Effector CD4-positive, alpha-beta T cell (primary cell): Measurements from ENCODE around the gene IL17RD.
"Not testable (repeated sequence)": the region's sequence is repeated elsewhere in the genome, so short reads cannot be mapped to it uniquely, and the experiment has no call there.

Experiments used
- DNase-seq: peaks from one replicate; pipeline ENCODE4 v3.0.0-alpha.2; 2020

The IL17RD gene

GRCh38 chr3:57091521-57092273 lies 73.5 kb downstream of the IL17RD start:
- DNase-seq, result no peak

GRCh38 chr3:57089043-57089442 lies 76.1 kb downstream of the IL17RD start:
- no peak for DNase-seq

GRCh38 chr3:57088503-57088902 lies 76.7 kb downstream of the IL17RD start:
- DNase-seq, result no peak

DNA sequence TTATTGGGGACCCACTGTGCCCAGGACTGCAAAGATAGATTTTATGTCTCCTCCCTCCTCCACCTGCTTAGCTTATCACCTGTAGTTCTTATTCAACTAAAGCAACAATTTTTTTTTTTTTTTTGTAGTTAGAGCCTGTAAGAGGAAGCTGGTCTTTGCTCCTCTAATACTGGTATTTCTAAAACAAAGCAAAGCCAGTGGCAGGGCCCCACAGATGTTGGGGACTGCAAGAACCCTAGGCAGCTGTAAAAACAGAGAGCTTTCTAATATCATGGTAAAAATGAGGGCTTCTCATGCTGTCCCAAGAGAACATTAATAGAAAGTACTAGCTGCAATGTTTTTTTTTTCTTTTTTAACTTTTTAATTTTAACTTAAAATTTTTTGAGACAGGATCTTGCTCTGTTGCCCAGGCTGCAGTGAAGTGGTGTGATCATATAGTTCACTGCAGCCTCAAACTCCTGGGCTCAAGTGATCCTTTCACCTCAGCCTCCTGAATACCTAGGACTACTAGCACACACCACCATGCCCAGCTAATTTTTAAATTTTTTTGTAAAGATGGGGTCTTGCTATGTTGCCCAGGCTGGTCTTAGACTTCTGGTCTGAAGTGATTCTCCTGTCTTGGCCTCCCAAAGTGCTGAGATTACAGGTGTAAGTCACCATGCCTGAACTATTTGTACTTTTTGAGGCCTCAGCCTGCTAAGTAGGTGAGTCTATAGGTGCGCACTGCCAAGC lies 77.6 kb downstream of the IL17RD start:
- no peak for DNase-seq

GRCh38 chr3:57086201-57086600 lies 79.0 kb downstream of the IL17RD start:
- DNase-seq, result no peak

DNA sequence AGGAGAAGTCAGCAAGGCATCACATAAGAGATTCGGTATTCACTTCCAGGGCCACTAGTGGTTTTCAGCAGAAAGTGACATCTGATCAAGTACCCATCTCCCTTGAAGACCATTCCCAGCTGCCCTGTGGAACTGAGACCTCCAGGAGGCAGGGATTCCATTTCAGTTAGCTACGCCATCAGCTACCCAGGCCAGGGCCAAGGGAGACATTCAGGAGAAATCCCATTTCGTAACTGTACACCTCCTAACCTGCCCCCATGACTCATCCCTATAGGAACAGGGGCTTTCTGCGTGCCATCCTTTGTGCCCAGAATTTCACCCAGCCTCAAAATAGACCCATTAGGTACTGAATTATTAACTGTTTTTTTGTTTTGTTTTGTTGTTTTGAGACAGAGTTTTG lies 79.9 kb downstream of the IL17RD start:
- no peak for DNase-seq

GRCh38 chr3:57083266-57083995 lies 81.7 kb downstream of the IL17RD start:
- not testable (repeated sequence) for DNase-seq

DNA sequence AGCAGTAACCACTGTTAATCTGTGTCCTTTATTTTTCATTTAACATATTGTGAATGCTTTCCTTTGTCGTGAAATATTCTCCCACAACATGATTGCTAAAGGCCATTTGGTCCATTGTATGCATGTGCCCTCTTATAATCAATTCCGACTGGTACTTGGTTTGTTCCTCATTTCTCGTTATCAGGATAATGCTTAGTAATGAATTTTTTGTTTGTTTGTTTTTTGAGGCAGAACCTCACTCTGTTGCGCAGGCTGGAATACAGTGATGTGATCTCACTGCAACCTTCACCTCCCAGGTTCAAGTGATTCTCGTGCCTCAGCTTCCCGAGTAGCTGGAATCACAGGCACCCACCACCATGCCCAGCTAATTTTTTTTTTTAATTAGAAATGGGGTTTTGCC lies 82.7 kb downstream of the IL17RD start:
- DNase-seq, result no peak

- DNase-seq, result no peak
Observed at GRCh38 chr3:57081173-57081572, 84.0 kb downstream of the IL17RD start.

DNA sequence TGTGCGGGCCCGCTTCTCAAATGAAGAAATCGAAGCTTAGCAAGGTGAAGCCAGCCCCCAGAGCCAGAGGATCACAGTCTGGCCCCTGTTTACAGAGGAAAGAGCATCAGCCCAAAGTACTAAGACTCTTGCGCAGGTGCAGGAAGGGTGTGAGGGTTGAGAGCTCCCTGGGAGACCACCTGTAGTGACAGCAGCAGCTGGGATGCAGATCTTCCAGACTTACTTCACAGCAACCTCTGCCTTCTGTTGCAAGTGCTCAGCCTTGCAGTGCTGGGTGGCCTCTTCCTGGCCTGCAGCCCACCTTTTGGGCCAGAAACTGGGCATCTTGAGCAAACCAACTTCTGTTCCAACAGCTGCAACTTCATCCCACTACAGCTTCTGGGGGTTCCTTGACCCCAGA lies 85.0 kb downstream of the IL17RD start:
- DNase-seq, result no peak

DNA sequence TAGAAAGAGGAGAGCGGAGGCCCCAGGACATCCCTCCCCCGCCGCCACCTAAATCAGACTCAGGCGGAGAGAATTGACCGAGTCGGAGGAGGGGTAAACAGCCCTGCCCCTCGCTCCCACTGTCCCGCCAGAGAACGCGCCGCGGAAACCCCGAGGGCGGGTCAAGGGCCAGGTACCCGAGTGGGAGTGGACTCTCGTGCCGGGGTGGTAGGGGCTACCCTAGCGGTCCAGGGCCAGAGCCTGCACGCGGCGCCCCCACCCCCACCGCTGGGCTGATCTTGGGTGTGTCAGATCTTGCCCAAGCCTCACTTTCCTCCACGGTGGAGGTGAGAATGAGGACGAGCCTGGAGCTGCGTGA lies 85.7 kb downstream of the IL17RD start:
- no peak for DNase-seq

DNA sequence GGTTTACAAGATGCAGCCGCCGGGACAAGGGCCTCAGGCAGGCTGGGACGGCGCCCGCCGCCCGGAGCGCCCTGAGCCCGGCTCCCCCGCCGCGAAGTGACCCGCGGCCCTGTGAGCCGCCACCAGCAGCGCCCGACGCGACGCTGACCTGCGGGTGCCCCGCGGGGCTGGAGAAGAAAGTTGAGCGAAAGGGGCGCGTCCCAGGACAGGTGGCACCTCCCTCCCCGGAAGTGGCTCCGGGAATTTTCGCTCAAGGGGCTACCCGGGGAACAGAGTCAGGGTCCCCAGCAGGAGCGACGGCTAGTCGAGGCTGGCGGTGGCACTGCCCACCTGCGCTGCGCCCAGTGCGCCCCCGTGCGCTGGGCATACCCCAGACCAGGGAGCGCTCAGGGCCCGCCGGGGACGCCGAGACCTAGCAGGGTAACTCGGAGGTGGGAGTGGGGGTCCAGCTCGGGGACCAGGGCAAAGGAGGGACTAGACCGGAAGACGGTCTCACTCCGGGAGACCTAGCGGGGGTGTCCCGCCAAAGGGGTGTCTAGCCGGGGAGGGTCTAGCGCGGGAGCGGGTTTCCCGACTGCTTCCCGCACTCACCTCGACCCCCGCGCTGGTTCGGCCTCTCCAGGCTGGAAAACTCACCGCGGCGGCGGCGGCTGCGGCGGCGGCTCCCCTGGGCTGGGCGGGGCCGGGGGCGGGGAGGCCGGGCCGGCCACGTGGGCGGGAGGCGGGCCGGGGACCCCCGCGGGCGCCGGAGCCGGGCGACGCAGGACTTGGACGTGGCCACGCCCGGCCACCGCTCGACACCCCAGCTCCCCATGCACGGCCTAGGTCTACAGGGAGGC lies 86.3 kb downstream of the IL17RD start:
- no peak for DNase-seq

DNA sequence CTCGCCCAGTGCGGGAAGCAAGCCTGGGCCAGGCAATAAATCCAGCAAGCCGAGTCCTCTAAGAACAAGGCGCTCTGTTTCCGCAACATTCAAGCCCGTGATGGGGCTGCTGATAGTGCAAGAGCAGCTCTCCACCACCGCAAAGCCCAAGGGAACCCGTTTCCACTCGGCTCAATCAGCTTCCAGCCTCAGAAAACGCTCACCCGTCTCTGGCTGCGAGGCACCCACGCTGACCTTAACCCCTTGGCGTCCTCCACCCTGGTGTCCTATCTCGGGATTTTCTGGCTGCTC lies 86.9 kb downstream of the IL17RD start:
- DNase-seq, result no peak

DNA sequence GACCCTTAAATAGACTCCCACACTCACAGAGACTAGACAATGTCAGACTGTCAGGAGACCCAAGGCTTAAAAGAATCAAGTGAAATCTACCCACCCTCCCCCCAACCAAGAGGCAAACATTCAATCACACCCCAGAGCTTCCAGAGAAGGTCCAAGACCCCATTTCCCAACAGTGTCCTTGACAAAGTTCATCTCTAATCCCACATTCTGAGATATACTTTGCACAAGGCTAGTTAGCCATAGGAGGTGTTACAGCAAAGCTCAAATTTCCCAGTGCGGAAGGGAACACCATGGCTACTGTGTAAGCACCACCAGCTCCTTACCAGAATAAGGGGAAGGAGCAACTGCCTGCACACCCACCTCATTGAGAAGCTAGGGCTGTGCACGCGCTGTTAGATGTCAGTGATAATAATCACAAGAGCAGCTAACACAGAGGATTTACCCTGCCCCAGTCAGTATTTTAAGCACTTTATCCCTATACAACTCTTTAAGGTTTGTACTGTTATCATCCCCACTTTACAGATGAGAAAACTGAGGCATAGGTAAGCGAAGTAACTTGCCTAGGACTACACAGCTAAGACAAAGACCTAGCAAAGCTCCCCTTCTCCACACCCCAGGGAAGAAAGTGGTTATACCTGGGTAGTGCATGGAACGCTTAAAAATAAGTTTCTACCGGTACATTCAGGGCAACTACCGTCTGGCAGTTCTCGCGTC lies 87.4 kb downstream of the IL17RD start:
- no peak for DNase-seq

DNA sequence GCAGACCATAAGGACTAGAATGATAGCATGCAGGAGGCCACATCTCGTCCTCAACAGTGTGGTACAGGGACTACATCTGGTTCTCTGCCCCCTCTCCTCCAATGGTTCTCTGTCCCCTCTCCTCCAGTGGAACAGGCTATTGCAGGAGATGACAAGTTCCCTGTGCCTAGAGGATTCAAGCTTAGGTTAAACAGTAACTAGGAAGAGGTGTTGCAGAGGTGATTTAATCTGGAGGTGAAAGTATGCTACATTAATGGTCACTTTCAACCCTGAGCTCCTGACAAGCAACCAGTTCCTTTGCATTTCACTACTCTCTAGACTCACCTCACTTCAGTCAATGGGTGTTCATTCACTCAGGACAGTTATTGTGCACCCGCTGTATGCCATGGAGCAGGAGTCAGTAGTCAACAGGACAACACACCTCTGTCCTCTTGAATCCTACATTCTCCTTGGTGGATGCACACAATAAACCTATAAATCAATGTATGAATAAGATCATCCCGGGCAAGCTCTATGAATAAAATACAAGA lies 88.7 kb downstream of the IL17RD start:
- DNase-seq, result no peak

DNA sequence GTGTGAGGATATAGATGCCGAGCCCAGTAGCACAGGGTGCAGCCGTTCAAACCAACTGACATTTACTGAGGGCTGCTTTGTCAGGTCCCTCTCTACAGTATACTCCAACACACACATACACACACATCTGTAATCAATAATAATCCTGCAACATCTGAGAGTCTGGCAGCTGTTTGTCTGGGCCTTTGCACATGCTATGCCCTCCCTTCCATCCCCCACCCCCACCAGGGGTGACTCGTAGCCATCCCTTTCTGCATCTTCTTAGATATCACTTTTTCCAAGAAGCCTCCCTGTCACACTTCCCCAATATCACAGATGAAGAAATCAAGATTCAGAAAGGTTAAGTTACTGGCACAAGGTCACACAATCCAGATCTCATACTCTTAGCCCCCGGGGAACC lies 91.0 kb downstream of the IL17RD start:
- DNase-seq, result no peak

GRCh38 chr3:57073628-57074027 lies 91.5 kb downstream of the IL17RD start:
- no peak for DNase-seq

- no peak for DNase-seq
Observed at GRCh38 chr3:57069503-57069902, 95.7 kb downstream of the IL17RD start.

- DNase-seq, result no peak
Observed at GRCh38 chr3:57068437-57069089, 96.6 kb downstream of the IL17RD start.

DNA sequence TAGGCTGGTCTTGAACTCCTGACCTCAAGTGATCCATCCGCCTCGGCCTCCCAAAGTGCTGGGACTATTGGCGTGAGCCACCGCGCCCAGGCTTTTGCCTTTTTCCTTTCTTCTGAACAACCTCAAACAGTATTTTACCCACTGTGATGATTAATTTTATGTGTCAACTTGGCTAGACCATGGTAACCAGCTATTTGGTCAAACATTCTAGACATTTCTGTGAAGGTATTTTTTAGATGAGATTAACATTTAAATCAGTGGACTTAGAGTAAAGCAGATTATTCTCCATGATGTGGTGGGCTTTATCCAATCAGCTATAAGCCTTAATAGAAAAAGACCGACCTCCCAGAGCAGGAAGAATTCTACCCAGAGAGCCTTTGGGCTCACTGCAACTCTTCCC lies 98.7 kb downstream of the IL17RD start:
- DNase-seq, result no peak

- DNase-seq, result no peak
Observed at GRCh38 chr3:57065588-57065987, 99.6 kb downstream of the IL17RD start.

DNA sequence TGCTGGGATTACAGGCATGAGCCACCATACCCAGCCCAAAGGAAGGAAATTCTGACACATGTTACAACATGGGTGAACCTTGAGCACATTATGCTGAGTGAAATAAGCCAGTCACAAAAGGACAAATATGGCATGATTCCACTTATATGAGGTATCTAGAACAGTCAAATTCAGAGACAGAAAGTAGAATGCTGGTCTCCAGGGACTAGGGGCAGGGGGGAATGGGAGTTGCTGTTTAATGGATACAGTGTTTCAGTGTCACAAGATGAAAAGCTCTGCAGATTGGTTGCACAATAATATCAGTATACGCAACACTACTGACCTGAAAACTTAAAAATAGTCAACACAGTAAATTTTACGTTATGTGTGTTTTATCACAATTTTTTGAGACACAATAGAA lies 100.6 kb downstream of the IL17RD start:
- DNase-seq, result no peak
